ENCODE results near the gene RBBP8NL.
"Not testable (repeated sequence)": the region's sequence is repeated elsewhere in the genome, so short reads cannot be mapped to it uniquely, and the experiment has no call there.

RBBP8NL gene

DNA sequence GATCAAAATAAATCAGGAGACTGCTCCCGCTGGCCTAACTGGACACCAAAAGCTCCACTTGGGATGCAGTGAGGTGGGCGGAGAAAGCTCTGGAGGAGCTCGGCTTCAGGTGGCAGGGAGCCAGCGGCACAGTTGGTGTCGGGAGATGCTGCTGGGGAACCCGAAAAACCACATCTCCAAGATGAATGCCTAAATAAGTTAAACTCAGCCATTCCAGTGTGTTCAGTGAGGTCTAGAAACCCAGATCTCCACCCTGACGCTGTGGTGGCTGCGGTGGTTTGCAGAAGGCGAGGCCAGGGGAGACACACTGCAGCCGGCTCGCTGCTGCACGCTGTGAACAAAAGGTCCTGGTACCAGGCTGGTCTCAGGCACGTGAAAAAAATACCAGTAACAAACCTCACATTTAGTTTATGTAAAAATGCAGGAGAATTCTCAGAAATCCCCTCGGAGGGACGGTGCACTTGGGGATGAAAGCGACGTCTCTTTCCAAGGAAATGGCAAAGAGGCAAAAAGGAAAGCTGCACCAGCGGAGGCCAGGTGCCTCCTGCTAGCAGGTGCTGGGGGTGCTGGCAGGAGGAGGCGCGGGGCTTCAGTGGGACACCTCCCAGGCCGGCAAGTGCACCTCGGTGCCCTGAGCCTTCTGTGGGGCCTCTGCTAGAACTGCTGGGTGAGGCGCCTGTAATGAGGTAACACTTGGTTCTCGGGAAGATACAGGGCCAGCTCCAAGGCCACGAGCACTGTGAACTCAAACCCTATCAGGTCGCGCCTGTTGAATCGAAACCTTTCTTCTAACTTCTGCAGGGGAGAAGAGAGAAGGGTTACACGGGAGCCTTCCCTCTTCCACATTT lies 36.8 kb downstream of the RBBP8NL start:
- no peak for DNase-seq

DNA sequence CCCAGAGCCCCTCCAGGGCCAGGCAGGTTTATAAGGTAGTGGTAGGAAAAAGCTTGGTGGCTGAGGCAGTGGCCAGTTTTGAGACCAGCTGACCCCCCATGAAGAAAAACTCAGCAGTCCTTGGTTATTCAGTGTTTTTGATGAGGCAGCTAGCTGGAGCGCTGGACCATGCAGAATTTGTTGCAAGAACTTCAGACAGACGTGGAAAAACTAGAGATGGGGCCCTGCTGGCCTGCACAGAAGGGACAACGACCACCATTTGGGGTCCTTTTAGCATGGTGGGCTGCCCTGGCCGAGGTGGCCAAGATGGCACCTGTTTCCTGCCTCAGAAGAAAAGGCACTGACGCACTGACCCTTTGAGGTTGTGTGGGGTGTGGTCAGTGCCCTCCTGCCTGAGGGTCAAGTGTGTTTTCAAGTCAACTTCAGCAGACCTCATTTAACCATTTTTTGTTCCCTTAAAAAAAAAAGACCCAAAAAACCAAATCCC lies 37.7 kb downstream of the RBBP8NL start:
- no peak for DNase-seq

DNA sequence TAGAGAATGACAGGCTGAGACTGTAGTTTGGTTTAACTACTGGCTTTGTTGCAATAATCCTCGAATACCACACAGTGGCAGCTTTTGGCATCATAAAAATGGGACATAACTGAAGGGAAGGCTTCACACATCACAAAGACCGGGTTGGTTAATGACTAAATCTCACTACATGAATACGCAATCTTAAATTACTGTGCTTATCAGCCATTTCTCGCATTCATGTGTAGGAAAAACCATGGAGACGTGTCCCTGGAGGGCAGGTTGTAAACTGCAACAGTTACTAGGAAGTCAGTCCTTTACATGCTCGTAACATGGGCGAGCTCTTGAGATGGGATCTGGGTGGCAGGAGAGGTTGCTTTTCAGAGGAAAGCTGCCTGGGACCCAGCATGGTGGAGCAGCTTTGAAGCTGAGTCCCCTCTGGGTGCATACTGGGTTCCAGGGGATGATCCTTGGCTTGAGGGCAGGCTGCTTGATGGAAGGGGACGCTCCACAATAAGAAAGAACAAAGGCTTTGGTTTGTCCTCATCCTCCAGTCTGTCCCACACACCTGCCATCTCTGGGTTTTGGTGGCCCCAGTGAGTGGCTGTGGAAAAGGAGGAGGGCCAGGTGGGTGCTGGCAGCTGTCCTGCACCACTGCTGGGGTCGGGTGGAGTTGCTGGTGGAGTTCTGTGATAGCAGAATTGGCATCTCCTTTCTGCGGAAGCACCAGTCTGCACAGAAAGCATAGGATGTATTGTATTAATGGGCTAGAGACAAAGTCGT lies 38.3 kb downstream of the RBBP8NL start:
- DNase-seq, result peak; percentile 22

DNA sequence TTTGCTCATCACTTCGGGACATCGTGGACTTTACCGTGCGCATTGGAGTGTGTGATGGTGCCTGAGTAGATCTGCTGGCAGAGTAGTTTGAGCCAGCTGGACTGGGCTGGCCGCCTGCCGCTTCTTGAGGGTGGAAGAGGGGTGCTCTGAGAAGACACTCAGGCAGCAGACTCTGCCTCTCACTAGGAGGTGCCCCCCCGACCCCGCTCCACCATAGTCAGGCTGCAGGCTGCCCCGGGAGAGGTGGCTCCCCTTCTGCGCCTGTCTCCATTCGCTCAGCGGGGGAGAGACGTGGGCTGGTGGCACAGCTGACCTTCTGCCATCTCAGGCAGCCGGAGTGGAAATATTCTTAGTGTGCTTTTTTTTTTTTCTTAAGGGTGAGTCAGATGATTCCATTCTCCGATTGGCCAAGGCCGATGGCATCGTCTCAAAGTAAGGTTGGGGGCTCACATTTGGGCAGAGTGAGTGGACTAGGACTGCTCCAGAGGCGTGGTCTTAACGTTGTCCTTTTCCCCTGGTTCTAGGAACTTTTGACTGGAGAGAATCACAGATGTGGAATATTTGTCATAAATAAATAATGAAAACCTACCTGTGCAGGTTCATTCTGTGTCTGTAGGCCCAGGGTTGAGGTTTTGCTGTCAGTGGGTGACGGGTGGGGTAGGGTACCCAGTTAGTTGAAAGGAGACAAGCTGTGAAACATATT lies 39.3 kb downstream of the RBBP8NL start:
- no peak for DNase-seq

DNA sequence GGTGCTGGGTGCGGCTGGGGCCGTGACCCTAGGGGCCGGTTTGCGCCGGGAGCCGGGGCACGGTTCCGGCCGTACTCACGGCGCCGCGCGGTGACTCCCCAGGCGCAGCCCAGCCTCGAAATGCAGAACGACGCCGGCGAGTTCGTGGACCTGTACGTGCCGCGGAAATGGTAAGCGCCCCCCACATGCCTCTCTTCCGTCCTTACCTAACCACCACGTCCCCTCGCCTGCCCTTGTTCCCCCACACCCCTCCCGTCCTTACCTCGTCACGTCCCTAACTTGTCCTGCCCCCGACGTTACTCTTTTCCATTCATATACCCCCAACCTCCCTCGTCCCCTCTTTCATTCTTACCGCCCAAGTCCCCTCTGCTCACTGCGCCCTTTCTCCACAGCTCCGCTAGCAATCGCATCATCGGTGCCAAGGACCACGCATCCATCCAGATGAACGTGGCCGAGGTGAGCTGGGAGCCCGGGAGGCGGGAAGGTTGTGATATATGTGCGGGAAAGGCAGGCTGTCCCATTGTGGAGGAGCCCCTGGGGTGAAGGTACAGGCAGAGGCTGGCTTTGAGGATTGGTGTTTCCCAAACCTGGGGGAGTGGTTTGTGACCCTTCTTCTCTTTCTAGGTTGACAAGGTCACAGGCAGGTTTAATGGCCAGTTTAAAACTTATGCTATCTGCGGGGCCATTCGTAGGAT lies 40.0 kb downstream of the RBBP8NL start:
- no peak for DNase-seq

DNA sequence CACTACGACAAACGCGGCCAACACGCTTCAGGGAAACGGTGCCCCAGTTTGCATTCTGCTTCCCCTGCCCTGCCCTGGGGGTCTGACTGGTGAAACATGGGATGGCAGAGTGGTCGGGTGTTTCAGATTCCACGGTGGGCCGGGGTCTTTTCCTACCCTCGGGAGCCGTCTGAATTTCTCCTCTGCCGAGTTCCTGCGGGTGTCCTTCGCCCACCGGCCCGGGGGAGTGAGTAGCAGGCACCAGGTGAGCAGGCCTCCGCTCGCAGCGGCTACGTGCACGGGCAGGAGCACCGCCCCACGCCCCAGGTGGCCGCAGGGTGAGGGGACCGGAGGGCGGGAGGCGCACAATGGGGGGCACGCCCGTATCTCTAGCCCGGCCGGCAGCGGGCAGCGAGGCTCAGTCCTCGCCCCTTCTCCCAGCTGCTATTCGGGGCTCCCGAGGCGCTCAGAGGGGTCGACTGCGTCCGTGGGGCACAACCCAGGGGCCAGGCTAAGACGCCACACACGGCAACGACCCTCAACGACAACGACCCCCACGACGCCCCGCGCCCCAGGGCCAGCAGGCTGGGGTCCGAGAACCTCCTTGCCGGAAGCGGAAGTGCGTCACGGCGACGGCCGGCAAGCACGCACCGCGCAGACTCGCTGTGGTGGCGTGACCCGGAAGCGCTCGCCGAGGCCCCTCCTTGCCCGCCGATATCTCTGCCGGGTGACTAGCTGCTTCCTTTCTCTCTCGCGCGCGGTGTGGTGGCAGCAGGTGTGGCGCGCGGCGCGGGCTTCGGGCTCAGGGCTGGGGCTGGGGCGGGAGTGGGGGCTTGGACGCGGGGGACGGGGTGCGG lies 40.7 kb downstream of the RBBP8NL start, which contains the start of gene RPS21:
Gene RPS21 (plus strand): TSS at position 721 of the 836 bp plus-strand sequence. CDS start 236 bp downstream, outside the sequence.
- peak; percentile 89 for DNase-seq

DNA sequence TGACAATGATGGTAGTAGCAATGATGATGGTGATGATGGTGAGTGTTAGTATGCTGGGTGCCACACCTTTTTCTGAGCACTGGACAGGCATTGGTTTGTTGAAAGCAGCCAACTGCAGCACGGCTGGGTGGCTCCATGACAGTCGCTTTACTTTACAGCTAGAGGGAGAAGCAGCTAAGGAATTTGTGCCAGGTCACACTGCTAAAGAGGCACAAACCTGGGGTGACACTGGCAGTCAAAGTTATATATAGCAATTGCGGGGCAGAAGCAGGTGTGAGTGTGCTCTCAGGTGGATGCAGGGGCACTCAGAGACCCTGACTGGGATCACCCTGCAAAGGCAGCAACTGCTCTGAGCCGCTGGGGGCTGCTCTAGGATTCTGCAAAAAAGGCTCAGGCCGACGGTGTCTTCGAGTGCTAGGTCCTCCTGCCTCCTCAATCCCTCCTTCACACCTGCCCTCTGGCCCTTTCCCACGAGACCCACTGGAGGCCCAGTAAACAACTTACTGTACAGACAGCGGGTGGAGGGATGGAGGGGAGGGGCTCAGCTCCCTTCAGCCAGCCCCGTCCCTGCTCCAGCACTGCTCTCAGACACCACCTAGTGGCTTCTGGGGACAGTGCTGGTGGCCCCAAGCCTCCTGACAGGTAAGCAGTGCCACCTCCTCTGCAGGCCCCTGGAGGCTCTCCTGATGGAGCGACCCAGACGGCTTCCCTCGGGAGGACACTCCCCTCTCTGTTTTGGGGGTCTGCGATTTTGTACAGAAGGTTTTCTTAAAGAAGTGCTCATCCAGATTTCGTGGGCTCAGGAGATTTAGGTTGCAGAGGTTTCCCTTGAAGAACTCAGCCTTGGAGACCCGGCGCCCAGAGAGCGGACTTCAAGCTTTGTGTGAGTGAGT lies 44.8 kb downstream of the RBBP8NL start:
- peak; percentile 44 for DNase-seq

DNA sequence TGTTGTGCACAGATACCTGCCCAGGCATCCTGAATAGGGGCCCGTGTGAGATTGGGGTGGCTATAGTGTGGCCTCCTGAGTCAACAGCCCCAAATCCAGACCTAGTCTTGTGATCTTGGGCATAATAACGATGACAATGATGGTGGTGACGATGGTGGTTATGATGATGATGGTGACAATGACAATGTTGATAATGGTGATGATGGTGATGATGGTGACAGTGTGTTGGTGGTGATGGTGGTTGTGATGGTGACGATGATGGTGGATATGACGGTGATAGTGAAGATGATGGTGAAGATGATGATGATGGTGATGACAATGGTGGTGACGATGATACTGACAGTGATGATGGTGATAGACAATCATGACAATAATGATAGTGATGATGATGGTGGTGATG lies 45.5 kb downstream of the RBBP8NL start:
- no peak for DNase-seq

DNA sequence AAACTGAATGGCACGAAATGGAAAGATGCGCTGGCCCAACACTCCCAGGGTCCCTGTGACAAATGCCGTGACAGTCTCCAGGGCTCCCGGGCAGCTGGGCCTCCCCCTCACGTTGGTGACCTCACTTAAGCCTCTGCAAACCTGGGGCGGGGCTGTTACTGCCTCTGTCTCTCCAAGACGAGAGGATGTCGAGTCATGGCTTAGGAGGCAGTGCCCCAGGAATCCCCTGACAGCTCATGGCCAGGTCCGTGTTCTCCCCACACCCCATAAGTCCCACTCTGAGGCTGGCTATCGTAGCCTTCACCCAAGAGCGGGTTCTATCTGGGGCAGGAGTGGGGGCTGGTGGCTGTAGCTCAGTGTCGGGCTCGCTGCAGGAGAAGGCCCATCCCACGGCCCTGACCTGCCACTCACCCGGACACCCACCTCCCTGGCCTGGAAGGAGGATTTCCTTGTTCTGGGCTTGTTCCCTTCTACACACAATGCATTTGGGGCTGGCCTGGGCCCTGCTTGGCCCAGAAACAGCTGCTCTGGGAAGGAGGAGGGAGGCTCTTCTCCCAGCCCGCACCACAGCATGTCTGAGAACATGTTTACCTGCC lies 46.0 kb downstream of the RBBP8NL start:
- DNase-seq, result no peak

DNA sequence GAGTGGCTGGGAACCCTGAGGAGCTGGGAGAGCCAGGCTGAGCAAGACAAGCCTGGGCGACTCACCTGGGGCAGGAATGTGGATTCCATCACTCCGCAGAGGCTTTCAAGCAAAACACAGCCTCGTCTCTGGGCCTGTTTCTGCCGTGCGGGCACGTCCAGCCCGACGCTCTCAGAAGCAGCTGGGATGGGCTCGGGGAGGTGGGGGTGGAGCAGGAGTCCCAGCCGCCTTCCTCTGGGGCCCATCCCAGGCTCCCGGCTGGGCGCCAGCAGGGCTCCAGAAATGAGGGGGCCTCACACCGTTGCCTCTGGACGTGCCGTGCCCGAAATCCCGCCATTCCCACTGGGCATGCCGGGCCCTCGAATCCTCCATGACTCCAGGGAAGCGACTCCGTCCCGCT lies 49.1 kb downstream of the RBBP8NL start:
- DNase-seq, result no peak

DNA sequence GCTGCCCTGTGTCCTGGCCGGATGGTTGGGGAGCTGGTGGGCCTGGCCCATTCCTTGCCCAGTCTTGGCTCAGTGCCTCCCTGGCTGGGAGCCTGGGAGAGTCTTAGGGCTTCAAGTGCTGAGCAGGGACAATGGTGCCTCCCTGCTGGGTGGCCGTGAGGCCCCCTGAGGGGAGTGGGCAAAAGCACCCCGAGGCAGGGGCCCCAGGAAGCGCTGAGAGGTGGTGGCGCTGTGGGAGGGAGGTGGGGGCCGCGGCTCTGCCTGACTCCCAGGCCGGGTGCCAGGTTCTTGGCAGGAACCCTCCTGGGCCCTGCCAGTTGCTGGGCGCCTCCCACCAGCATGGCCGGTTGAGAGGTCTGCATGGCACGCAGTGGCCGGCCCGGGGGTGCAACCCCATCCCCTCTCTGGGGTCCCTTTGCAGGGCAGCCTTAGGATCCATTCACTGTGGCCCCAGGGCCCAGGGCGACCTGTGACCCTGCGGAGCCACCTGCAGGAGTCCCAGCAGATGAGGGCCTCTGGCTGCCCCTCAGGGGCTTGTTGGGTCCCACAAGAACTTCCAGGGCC lies 49.6 kb downstream of the RBBP8NL start:
- DNase-seq, result no peak

DNA sequence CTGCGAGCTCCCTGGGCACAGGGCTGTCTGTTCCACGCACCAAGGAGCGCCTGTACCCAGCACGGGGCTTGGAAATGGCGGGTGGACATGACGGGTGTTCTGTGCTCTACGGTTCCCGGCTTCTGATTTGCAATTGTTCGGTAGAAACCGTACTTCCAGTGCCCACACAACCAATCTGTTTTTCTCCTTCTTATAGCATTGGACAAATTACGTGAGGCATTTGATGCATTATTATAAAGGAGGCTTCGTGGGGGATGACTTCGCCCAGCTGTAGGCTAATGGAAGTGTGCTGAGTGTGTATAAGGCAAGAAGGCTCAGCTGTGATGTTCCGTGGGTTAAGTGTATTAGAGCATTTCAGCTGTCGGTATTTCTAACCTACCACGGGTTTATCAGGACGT lies 50.3 kb downstream of the RBBP8NL start:
- DNase-seq, result no peak

DNA sequence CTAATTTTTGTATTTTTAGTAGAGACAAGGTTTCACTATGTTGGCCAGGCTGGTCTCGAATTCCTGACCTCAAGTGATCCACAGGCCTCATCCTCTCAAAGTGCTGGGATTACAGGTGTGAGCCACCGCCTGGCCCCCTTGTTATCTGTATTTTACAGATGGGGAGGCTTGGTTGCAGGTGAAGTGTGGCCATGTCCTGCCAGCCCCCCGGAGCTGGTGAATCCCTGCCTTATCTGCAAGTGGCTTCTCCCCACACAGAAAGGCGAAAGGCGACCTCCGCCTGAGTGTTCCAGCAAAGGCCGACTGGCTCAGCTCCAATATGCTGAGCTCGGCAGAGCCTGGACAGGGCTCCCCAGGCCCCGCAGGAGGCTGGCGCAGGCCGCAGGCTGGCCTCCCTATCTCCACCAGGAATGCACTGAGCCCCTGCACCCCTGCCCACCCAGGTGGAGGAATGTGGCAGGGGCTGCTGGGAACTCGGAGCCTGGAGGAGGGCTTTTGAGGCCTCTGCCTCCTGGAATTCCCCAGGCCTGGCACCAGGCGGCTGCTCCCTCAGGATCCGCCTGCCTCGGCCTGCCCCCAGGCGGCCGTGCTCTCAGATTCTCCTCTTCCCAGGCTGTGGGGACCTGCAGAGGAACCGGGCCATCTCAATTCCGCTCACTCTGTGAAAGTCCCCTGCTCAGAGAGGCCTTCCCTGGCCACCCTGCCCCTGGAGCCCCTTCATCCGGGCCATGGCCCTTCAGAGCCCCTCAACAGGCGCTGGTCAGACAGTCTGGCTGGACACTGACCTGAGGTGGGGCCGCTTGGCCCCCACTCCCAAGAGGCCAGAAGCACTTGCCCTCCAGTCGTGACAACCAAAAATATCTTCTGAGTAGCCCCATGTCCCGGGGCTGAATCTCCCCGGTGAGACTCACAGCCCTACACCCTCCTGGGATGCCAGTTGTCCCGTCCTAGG lies 51.0 kb downstream of the RBBP8NL start:
- DNase-seq, result no peak

DNA sequence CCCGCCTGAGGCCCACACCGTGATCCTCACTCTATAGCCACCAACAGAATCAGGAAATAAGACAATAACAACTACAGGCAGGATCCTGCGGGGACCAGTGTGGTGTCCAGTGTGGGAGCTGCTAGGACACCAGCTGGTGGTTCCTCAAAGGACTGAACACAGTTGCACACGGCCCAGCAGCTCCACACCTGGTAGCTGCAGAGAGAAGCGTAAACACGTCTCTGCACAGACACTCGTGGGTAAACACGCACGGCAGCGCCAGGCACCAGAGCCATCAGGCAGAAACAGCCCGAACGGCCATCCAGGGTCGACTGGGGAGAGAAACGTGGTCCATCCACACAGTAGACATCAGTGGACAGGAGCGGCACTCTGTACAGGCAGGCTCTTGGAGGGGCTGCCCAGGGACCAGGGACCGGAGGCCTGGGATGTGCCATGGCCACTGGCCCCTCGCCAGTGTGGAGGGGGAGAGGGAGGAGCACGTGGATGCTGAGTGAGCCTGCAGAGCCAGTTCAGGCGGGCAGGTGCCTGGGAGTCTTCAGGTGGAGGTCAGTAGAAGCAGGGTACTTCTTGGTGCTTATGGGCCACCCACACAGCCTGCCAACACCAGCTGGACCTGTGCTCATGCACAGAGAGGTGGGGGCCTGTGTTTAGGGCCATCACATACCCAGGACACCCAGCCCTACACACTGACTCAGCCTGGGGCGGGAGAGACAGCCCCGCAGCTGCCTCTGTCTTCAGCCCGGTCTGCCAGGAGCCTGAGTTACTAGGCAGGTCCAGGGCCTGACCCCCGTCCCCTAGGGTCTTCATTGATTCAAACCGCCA lies 52.8 kb downstream of the RBBP8NL start:
- DNase-seq, result peak; percentile 51

DNA sequence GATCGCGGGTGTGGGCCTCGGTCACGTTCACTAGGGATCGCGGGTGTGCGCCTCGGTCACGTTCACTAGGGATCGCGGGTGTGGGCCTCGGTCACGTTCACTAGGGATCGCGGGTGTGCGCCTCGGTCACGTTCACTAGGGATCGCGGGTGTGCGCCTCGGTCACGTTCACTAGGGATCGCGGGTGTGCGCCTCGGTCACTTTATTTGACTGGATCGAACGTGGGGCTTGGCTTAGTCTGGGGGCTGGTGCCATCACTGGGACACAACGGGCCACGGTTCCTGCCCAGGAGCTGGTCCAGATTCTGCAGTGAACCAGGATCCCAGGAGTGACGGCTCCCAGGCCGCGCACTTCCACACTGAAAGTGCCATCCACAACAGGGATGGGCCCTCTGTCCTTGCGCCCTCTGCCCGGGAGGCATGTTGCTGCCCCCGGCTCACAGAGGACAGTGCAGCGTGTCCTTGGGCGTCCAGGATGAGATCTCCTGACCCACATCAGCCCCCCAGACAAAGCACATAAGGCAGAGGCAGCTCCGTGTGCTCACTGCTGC lies 53.6 kb downstream of the RBBP8NL start:
- not testable (repeated sequence) for DNase-seq

DNA sequence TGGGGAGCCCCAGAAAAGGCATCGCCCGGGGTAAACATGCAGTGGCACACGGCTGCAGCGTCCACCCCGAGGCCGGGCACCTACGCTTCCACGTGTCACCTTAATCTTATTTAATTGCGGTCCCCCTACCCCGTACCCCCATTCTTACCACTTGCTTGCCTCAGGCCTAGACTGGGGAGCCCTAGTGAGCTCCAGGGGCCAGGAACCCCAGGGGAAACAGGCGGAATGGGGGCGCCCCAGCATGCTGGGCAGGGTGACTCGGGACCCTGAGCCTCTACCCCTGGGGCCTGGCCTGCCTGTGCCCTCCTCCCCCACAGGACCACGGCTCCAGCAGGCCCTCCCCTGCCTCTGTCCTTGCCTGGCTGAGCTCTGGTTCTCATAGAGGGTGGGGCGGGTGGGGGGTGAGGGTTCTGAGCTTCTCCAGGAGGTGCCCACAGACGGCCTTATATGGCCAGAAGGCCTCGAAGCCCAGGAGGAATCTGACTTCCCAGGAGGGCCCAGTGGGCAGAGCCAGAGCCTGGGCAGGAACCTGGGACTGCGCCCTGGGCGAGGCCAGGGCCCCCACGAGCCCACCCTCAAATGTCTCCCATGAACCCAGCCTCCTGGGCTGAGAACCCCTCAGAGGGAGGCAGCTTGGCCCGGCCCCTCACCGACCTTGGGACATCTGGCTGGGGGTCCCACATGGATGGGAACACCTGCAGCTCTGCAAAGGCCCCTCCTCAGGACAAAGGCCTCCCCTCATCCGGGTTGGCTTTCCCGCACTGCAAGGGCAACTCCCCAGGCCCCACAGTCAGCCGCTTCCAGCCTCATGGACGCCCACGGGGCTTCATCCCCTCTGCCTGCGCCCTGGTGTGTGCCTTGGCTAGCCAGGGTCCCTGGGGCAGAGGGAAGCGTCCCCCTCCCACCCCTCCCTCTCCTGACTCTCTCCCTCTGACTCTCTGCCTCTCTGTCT lies 55.0 kb downstream of the RBBP8NL start:
- DNase-seq, result no peak
